Memory B cell (primary cell): Measurements from ENCODE around the gene COL1A1.

Experiments
- ATAC-seq: fragments of 150-1000 bp; cut with Tn5 transposase; 2 replicates; pipeline ENCODE4 v1.10.0; 2021; ENCODE audit warnings: low read depth, mild to moderate bottlenecking, moderate library complexity
- DNase-seq, 2 donors: peaks; one replicate each; pipeline ENCODE4 v3.0.0; 2022; ENCODE audit warnings: low spot score in 2 of 2
- H3K27ac Mint-ChIP-seq: one replicate; pipeline ENCODE4 v1.8.0; 2022; ENCODE audit warnings: mild to moderate bottlenecking, moderate library complexity, mixed read lengths
- H3K27me3 Mint-ChIP-seq: one replicate; pipeline ENCODE4 v1.8.0; 2022; ENCODE audit warnings: mixed read lengths
- H3K36me3 Mint-ChIP-seq: one replicate; pipeline ENCODE4 v1.8.0; 2022; ENCODE audit warnings: mild to moderate bottlenecking, mixed read lengths
- H3K4me1 Mint-ChIP-seq: one replicate; pipeline ENCODE4 v1.8.0; 2022; ENCODE audit warnings: mixed read lengths
- H3K4me3 Mint-ChIP-seq: one replicate; pipeline ENCODE4 v1.8.0; 2022; ENCODE audit warnings: mild to moderate bottlenecking, moderate library complexity, mixed read lengths
- H3K9me3 Mint-ChIP-seq: one replicate; pipeline ENCODE4 v1.8.0; 2022; ENCODE audit warnings: mixed read lengths

The COL1A1 gene

GRCh38 chr17:50188921-50189549 lies 12.4 kb downstream of the COL1A1 start:
- Mint-ChIP-seq H3K27ac (no peak overlapping the region), H3K4me3 (no peak overlapping the region), H3K9me3 (no peaks in the 10 kb centered on the region), H3K36me3 (no peaks in the 10 kb centered on the region), H3K4me1 (peaks cover 14% of the 10 kb centered on the region), H3K27me3 (peaks cover 4% of the 10 kb centered on the region)
- no peak for ATAC-seq
- DNase-seq: no peak

- DNase-seq (no peak), ATAC-seq (no peak)
- no peak overlapping the region for H3K27ac Mint-ChIP-seq
- no peaks in the 10 kb centered on the region for H3K36me3 Mint-ChIP-seq
- peaks cover 4% of the 10 kb centered on the region for H3K27me3 Mint-ChIP-seq
- H3K4me1 Mint-ChIP-seq: peaks cover 19% of the 10 kb centered on the region
- H3K4me3 Mint-ChIP-seq: no peak overlapping the region
- H3K9me3 Mint-ChIP-seq: no peaks in the 10 kb centered on the region
Measured at GRCh38 chr17:50188531-50188920, 12.9 kb downstream of the COL1A1 start.

GRCh38 chr17:50187751-50188530 lies 13.5 kb downstream of the COL1A1 start:
- H3K9me3 Mint-ChIP-seq: no peaks in the 10 kb centered on the region
- H3K27me3 Mint-ChIP-seq: peaks cover 4% of the 10 kb centered on the region
- H3K27ac Mint-ChIP-seq: no peak overlapping the region
- no peak overlapping the region for H3K4me3 Mint-ChIP-seq
- H3K4me1 Mint-ChIP-seq: peaks cover 22% of the 10 kb centered on the region
- no peak for ATAC-seq
- no peaks in the 10 kb centered on the region for H3K36me3 Mint-ChIP-seq
- no peak for DNase-seq

- Mint-ChIP-seq H3K4me1 (peaks cover 23% of the 10 kb centered on the region), H3K36me3 (no peaks in the 10 kb centered on the region), H3K9me3 (no peaks in the 10 kb centered on the region), H3K4me3 (no peak overlapping the region), H3K27ac (no peak overlapping the region), H3K27me3 (peaks cover 4% of the 10 kb centered on the region)
- ATAC-seq (no peak), DNase-seq (no peak)
Measured at GRCh38 chr17:50187394-50187725, 14.1 kb downstream of the COL1A1 start.

- no peak overlapping the region for H3K4me3 Mint-ChIP-seq
- H3K9me3 Mint-ChIP-seq: no peaks in the 10 kb centered on the region
- H3K36me3 Mint-ChIP-seq: no peaks in the 10 kb centered on the region
- no peak for ATAC-seq
- no peak for DNase-seq
- H3K4me1 Mint-ChIP-seq: peaks cover 25% of the 10 kb centered on the region
- H3K27me3 Mint-ChIP-seq: peaks cover 4% of the 10 kb centered on the region
- no peak overlapping the region for H3K27ac Mint-ChIP-seq
Measured at GRCh38 chr17:50186661-50187393, 14.6 kb downstream of the COL1A1 start.

- DNase-seq (no peak), ATAC-seq (no peak)
- H3K4me3 Mint-ChIP-seq: peak overlapping the region; percentile 25
- H3K36me3 Mint-ChIP-seq: no peaks in the 10 kb centered on the region
- no peak overlapping the region for H3K27ac Mint-ChIP-seq
- no peaks in the 10 kb centered on the region for H3K9me3 Mint-ChIP-seq
- H3K4me1 Mint-ChIP-seq: peaks cover 28% of the 10 kb centered on the region
- peaks cover 4% of the 10 kb centered on the region for H3K27me3 Mint-ChIP-seq
Measured at GRCh38 chr17:50185631-50186471, 15.6 kb downstream of the COL1A1 start.

GRCh38 chr17:50184611-50185398 lies 16.6 kb downstream of the COL1A1 start:
- no peak overlapping the region for H3K27ac Mint-ChIP-seq
- ATAC-seq: no peak
- no peak for DNase-seq

GRCh38 chr17:50184064-50184463 lies 17.4 kb downstream of the COL1A1 start:
- H3K36me3 Mint-ChIP-seq: no peaks in the 10 kb centered on the region
- H3K4me3 Mint-ChIP-seq: peak overlapping the region; percentile 35
- peaks cover 28% of the 10 kb centered on the region for H3K4me1 Mint-ChIP-seq
- DNase-seq (no peak), ATAC-seq (peak; percentile 40)
- no peaks in the 10 kb centered on the region for H3K9me3 Mint-ChIP-seq
- no peak overlapping the region for H3K27ac Mint-ChIP-seq
- H3K27me3 Mint-ChIP-seq: peaks cover 2% of the 10 kb centered on the region

More at GRCh38 chr17:50184611-50185398, 16.6 kb downstream of the COL1A1 start:
- Mint-ChIP-seq H3K36me3 (no peaks in the 10 kb centered on the region), H3K27me3 (peaks cover 4% of the 10 kb centered on the region), H3K4me3 (no peak overlapping the region), H3K4me1 (peaks cover 28% of the 10 kb centered on the region), H3K9me3 (no peaks in the 10 kb centered on the region)

- H3K4me3 Mint-ChIP-seq: peak overlapping the region; percentile 35
- H3K27me3 Mint-ChIP-seq: peaks cover under 1% of the 10 kb centered on the region
- DNase-seq: no peak
- H3K4me1 Mint-ChIP-seq: peaks cover 28% of the 10 kb centered on the region
- no peak overlapping the region for H3K27ac Mint-ChIP-seq
- peak; percentile 82 for ATAC-seq
- H3K9me3 Mint-ChIP-seq: no peaks in the 10 kb centered on the region
- H3K36me3 Mint-ChIP-seq: no peaks in the 10 kb centered on the region
Measured at GRCh38 chr17:50183421-50183994, 17.9 kb downstream of the COL1A1 start.

GRCh38 chr17:50182783-50183420 lies 18.5 kb downstream of the COL1A1 start:
- DNase-seq (no peak), ATAC-seq (no peak)
- Mint-ChIP-seq H3K4me1 (peaks cover 34% of the 10 kb centered on the region), H3K4me3 (peak overlapping the region; percentile 70), H3K36me3 (no peaks in the 10 kb centered on the region), H3K27ac (no peak overlapping the region), H3K9me3 (no peaks in the 10 kb centered on the region), H3K27me3 (no peaks in the 10 kb centered on the region)

GRCh38 chr17:50181591-50182560 lies 19.6 kb downstream of the COL1A1 start:
- no peaks in the 10 kb centered on the region for H3K27me3 Mint-ChIP-seq
- no peaks in the 10 kb centered on the region for H3K9me3 Mint-ChIP-seq
- no peak overlapping the region for H3K27ac Mint-ChIP-seq
- H3K4me1 Mint-ChIP-seq: peaks cover 35% of the 10 kb centered on the region
- H3K36me3 Mint-ChIP-seq: no peaks in the 10 kb centered on the region
- ATAC-seq: no peak
- no peak for DNase-seq
- no peak overlapping the region for H3K4me3 Mint-ChIP-seq

- no peaks in the 10 kb centered on the region for H3K27me3 Mint-ChIP-seq
- H3K27ac Mint-ChIP-seq: no peak overlapping the region
- H3K36me3 Mint-ChIP-seq: no peaks in the 10 kb centered on the region
- no peak overlapping the region for H3K4me3 Mint-ChIP-seq
- DNase-seq (no peak), ATAC-seq (no peak)
- H3K9me3 Mint-ChIP-seq: no peaks in the 10 kb centered on the region
- peaks cover 34% of the 10 kb centered on the region for H3K4me1 Mint-ChIP-seq
Measured at GRCh38 chr17:50181144-50181543, 20.3 kb downstream of the COL1A1 start.
